AG20443 (cell line): ENCODE measurements around the gene ELL.
A peak's percentile ranks its signal among the peaks of the same experiment; 100 is the strongest.

ENCODE experiments used
- DNase-seq: peaks from one replicate; pipeline ENCODE4 v3.0.0; 2012; ENCODE audit warnings: low spot score, mixed read lengths

Gene ELL

DNA sequence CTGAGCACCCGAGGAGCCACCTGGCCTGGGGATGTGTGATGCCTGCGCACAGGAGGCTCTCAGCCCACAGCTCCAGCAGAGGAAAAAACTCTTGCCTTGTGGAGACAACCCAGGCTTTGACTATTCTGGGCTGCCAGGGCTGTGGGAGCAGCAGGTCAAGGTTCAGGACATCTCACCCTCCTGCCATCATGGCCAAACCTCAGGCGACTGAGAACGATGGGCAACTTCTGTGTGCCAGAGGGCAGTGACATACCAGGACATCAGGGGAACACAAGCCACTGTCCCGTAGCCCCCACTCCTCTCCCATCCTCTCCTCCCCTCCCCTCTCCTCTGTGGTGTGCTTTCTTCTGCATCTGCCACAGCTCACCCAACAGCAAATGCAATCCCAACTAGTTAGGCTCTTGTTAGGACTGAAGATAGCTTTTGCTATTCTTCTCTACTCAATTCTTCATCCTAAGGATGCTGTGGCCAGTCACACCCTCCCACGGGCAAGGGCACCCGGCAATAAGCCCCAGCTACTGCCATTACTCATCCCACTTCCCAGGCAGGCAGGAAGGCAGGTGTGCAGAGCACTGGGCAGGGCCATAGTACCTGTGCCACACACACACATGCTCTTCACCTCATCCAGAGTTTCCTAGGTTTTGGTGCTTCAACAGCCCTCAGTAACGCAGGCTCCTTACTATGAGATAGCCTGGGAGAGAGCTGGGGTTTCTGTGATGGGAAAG lies 16.8 kb downstream of the ELL start:
- DNase-seq = no peak

GRCh38 chr19:18503971-18504885 lies 17.6 kb downstream of the ELL start:
- no peak for DNase-seq

- DNase-seq = no peak
These were observed 18.4 kb downstream of the ELL start for GRCh38 chr19:18503337-18503970.

GRCh38 chr19:18502638-18503294 lies 19.1 kb downstream of the ELL start:
- DNase-seq = no peak

DNA sequence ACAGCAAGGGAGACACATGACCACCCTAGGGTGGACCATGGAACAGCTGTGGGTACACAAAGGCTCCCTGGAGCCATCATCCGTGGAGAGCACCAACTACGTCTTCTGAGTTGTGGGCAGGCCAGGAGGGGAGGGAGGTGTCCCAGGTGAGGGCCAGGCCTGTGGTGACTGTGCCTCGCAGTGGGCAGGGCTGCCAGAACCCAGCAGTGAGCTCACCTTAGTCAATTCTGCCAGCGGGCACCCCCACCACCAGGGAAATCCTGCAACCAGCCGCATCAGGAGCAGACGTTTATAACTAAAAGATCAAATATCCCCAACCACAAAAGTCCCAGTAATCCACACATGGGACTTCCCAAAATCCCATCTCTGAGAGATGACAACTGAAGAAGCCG lies 19.6 kb downstream of the ELL start:
- DNase-seq = no peak

- no peak for DNase-seq
These were observed 20.0 kb downstream of the ELL start for GRCh38 chr19:18501832-18502231.

DNA sequence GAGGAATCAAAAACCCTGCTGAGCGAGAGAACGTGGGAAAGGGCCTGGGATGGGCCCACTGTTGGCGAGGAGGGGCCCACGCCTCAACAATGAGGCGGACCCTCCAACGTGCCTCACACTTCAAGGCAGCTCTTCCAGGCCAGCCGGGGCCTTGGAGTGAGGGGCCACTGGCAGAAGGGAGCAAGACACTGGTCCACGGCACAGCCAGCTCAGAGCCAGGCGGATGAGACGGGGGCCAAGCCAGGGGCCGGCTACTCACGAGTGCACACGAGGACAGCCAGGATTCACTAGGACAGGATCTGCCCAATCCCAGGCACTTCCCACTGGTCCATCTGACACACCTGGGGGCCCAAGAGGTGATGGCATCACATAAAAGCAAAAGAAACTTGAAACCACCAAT lies 20.5 kb downstream of the ELL start:
- DNase-seq = no peak

- no peak for DNase-seq
These were observed 21.1 kb downstream of the ELL start for GRCh38 chr19:18500799-18501198.

DNA sequence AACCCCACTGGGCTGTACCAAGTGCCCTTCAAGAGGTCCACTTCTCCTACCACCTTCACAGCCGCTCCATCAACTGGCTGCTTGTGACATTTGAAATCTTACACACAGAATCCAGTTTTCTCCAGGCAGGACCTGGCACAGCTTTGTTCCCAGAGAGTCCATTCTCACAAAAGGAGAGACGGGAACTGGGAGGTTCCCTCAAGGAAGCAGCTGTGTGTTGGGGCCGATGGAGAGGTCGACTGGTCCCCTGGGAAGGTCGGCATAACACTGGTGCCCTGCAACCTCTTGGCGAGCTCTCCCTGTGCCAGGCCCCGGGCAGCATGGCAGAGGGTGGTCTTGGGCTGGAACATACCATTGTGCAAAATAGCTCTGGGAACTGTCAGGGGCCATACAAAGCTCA lies 21.5 kb downstream of the ELL start:
- no peak for DNase-seq

DNA sequence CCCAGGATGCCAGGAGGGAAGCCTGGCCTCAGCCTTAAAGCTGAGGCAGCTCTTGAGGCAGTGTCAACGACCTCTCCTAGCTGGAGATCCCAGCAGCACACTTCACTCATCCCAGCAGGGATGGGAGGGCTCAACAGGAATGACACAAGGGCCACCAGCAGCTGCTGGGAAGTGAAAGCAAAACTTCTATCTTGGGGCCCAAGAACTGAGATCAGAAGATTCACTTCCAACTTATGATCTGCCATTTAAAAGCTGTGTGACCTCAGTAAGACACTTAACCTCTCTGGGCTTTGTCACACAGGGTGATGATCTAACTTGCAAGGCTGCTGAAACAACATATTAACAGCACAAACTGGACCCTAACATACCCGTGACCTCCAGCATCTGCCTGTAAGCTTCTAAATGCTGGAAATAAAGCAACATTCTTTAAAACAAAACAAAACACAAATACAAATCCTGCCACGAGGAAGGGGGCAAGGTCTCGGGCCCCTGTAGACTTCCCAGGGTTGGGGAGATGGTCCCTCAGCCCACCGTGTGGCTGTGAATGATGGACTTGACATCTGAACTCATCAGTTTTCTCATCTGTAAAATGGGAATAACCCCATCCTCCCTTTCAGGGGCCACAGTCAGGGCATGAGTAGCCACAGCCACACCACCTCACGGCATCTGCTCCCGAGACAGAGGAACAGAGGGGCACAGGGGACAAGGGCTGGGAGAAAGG lies 22.7 kb downstream of the ELL start:
- DNase-seq = no peak

DNA sequence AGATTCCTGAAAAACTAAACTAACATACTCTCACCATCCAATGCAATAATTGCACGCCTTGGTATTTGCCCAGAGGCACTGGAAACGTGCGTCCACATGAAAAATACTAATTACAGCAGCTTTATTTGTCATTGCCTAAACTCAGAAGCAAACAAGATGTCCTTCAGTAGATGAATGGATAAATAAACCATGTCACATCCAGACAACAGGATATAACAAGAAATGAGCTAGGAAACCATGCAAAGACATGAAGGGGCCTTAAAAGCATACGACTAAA lies 25.0 kb downstream of the ELL start:
- no peak for DNase-seq

DNA sequence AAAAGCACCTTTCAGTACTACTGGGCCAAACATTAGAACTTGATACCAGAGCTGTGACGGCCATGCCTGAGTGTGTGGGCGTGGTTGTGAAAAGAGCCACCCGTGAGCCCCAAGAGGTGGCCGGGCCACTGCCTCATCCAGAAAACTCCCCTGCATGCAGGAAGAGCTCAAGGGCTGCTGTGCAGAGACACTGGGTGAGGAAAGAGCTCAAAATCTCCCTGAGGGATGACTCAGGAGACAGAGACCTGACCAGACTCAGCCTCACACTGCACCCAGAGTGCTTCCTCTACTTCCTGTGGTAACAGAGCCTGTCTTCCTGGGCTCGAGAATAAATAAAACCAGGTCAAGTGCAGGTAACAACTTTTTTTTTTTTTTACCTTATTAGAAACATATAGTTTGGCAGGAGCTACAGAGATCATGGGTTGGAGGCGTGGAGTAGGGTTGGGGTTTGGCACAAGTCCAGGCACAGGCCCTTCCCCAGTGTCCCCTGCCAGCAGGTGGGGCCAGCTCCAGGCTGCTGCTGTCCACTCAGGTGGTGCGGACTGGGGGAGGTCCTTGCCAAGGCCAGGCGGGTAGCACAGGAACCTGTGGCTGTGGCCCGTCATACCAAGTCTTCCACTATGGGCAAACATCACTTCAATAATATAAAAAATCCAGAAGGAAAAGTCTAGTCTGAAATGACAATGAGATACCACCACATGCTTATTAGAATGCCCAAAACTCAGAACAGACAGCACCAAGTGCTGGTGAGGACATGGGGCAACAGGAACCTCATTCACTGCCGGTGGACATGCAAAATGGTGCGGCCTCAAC lies 25.5 kb downstream of the ELL start:
- peak; percentile 65 for DNase-seq

DNA sequence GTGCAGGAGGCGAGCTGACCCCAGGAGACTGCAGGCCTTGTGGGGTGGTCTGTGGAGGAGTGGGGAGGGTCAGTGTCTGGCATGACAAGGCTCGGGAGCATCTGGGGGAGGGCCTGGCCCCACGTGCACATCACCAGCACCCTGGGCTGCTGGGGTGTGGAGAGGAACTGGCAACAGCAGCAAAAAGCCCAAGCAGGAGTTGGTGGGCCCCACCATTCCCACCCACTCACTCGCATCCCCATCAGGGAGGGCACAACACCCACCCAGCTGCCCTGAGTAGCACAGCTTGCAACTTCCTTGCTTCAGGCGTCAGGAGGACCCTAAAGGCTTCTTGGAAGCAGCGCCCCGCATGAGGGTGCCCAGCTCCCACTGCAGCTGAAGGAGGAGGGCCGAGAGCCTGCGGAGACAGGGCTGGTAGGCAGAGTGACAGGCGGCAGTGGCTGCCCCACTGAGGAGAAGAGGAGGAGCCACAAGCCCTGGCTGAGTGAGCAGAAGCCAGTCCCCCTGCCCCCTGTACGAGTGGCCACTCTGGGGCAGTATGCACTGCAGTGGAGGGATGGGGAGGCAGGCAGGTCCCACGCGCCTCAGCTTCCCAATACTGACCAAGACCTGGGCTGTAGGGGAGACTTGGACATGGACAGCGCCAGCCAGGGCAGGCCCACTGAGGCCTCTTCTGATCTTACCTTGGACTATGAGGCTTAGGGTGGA lies 26.5 kb downstream of the ELL start:
- DNase-seq = no peak

GRCh38 chr19:18494267-18494607 lies 27.6 kb downstream of the ELL start:
- DNase-seq = peak; percentile 61

- DNase-seq = no peak
These were observed 28.2 kb downstream of the ELL start for GRCh38 chr19:18493440-18494266.

DNA sequence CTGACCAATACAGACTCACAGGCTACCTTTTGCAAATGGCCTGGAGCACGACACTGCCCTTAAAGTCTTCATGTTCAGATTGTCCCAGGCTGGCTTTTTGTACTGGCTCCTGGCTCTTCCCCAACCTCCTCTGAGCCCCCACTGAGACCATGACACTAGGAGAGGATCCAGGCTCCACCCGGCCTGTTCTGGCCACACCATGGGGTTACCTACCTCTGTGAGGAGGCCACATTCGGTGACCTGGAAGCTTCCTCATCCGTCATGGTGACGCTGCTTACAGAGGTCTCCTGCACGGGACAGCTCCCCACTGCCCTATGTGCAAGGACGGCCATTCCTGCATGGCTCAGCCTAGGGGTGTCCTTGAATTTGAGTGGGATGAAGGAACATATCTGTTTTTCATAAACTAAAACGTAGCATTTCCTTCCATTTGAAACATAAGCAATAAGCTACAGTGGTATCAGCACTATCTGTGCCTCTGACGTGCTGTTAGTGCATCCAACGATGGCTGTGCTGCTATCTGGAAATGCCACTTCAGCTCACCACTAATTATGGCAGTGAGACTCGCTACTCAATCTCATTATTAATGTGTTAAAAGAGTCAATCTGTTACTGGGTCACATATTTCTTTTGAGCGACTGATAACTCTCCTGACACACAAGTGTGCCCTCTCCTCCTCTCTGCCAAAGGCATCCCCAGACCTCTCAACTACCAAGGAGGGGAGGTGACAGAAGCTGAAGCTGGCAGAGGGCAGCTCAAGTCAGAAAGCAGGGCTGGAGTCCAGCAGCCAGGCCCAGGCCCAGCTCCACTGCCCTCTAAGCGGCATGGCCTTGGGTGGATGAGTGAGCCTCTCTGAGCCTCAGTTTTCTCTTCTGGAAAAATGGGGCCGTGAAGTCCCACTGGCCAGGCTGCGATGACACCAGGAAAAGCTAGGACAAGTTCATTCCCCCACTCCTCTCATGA lies 29.6 kb downstream of the ELL start:
- no peak for DNase-seq

DNA sequence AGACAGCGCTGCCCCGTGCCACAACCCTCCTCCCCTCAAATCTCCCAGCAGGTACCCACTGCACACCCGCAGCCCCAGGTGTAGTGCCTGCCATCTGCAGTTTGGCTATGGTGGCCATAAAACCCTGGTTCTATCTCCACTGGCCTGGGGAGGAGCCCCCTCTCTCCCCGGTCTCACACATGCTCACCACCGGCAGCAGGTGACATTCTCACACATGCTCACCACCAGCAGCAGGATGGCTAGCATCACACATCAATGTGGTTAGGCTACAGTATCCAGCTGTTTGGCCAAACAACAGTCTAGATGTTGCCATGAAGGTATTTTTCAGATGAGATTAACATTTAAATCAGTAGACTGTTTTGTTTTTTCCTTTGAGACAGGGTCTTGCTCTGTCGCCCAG lies 31.1 kb downstream of the ELL start:
- DNase-seq = no peak

DNA sequence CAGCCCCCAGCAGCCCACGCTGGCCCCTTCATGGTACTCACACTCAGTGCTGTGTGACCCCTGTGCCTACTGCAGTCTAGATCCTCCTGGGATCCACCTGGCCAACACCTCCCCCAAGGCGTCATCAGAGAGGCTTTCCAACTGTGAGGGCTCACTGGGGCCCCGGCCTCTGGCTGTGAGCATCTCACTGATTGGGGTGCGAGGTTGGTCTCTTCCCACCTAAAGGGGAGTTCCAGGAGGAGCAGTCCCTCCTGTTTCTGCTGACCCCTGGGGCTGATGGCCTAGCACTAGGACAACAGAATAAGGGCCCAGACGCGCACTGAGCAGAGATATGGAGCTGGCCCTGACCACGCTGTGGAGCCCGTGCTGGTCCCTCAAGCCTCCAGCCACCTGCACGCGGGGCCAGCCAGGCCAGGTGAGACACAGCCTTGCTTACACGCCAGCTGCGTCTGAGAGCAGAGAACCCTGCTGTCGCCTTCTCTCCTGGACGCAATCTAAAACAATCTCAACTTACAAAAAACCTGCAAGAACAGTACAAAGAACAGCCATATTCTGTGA lies 32.2 kb downstream of the ELL start:
- no peak for DNase-seq
